NK-92 treated with Interleukin-12 subunit alpha and Interleukin-12 subunit beta, amount 100 ng/mL, for 24 hours (cell line): Measurements from ENCODE around the gene FAM149B1.
A peak's percentile ranks its signal among the peaks of the same experiment; 100 is the strongest.
"Not testable (repeated sequence)": the region's sequence is repeated elsewhere in the genome, so short reads cannot be mapped to it uniquely, and the experiment has no call there.

ENCODE experiments used
- DNase-seq: peaks from one replicate; lab custom pipeline; 2025; lab: John Stamatoyannopoulos, UW

Gene FAM149B1

DNA sequence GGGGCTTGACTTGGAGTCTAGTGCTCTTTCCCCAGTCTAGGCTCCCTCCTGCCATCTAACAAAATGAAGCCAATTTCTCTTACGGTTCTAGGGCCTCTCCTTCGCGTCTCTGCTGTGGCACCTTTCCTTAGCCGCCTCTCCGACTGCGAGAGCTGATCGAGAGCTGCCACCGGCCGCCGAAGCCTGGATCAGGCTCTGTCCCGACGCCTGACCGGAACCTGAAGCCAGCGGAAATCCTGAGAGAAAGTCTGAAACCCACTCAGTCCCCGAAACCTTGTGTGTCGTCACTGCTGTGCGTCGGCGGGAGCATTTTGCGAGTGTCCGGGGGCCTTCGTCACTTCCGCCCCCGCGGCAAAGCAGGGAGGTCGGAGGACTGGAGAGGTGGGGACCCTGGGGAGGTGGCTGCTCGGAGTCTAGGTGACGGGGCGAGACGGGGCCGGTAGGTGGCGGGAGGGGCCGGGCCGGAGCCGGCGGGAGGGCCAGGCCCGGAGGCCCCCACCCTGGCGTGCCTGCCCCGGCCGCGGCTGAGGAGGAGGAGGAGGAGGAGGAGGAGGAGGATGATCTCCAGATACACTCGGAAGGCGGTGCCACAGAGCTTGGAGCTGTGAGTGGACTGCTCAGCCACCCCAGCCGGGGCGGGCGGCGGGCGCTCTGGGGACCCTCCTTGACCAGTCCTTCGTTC is at the start of gene FAM149B1, which contains the start of gene ECD:
FAM149B1 (plus strand) TSS at position 337 of the 682 bp plus-strand sequence; CDS start at position 558, 221 bp downstream.
ECD (minus strand) TSS at position 226 of the 682 bp plus-strand sequence. CDS start 4,071 bp downstream, outside the sequence.
- DNase-seq = peak; percentile 82

- DNase-seq = no peak
Measured at GRCh38 chr10:73119457-73119856, 48.5 kb upstream of the FAM149B1 start.

DNA sequence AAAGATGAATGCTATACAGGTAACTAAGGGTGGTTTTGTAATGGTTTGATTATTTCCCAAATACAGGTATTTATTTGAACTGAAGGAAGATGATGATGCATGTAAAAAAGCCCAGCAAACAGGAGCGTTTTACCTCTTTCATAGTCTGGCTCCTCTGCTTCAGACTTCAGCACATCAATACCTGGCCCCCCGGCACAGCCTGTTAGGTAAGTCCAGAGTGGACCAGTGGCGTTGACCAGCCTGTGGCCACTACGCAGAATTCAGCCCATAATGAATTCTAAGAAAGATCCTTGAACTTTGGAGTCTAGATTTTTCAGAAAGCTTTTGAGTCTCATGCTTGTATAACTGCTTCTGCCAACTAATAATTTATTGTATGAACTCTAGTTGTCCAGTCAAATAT is 48.0 kb upstream of the FAM149B1 start:
- DNase-seq = no peak

DNA sequence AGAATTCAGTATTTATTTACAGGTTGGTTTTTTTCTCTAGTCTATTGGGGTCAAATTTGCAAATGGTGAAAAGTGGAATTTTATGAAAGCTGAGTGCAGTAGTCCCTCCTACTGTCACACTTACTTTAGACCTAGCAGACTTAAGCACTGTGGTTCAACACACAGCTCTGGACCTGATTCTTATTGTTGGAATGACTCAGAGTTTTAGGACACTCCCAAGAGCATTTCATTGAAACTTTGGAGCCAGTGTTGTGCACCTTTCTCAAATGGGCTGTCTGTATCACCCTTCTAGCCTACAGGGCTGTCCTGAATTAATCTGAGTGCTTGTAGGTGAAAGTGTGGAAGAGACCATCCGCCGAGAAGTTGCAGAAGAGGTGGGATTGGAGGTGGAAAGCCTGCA is 41.6 kb upstream of the FAM149B1 start:
- DNase-seq = no peak

DNA sequence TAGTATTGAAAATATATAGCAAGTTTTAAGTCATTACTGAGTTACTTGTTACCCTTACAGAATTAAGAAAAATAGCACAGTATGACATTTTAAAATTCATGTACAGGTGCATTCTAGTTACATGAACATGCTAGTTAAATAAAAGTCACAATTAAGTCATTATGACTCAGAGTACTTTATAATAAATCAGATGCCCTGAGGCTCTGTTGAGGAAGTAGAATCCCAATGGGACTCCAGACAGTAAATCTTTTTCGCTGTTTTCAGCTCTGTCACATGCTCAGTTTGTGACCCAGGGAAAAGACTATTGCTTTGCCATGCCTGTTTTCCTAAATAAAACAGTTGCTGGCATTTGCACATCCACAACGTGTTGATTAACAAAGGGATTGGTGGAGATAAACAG is 36.6 kb upstream of the FAM149B1 start:
- no peak for DNase-seq

- DNase-seq = no peak
Measured at GRCh38 chr10:73131913-73132686, 35.8 kb upstream of the FAM149B1 start.

DNA sequence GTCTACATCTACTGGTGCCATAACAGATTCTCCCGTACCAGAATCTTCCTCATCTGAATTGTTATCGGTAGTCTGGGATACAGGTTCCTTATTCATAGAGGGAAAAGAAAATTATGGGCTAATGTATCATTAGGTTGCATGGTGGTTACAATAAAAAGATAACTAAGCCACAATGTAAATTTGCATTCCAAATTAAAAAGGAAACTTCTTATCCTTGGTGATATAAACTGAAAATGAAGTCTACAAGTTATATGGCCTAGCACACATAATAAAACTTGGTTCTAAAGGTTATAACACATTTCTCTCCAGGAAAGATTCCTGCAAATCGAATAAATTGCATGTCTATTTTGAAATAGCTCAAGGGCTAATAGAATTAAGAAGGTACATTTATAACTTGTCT is 33.2 kb upstream of the FAM149B1 start:
- no peak for DNase-seq

DNA sequence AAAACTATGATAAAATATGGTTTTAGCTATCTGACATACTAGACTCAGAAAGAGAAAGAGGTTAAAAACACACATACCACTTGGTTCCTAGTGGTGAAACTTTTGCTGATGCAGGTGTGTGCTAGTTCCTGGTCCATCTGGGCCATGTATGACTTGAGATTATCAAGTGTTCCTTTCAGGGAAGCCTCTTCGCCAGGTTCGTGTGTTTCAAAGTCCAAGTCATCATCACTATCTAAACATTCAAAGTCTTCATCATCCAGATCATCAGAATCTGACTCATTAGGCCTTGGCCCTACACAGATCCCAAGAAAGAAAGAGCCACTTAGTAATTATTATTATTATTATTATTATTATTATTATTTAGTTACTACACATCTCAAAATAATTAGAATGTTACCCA is 31.3 kb upstream of the FAM149B1 start:
- DNase-seq = no peak

DNA sequence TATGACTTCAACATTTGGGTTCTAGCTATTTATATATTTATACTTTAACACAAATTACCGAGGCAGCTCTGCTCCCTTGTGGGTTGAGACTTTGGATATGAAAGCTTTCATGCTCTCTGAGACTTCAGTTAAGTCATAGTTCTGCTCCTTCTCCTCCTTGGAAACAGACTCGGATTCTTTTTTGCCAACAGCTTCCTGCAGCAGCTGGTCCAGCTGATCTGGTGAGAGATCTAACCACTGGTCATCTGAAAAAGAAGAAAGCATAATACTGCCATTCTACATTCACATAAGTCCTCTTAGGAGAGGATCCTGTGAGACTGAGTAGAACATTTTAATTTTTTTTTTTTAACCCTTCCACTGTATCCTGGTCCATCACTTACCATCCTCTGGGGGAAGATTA is 28.7 kb upstream of the FAM149B1 start:
- DNase-seq = no peak

- DNase-seq = no peak
Measured at GRCh38 chr10:73141603-73142002, 26.3 kb upstream of the FAM149B1 start.

DNA sequence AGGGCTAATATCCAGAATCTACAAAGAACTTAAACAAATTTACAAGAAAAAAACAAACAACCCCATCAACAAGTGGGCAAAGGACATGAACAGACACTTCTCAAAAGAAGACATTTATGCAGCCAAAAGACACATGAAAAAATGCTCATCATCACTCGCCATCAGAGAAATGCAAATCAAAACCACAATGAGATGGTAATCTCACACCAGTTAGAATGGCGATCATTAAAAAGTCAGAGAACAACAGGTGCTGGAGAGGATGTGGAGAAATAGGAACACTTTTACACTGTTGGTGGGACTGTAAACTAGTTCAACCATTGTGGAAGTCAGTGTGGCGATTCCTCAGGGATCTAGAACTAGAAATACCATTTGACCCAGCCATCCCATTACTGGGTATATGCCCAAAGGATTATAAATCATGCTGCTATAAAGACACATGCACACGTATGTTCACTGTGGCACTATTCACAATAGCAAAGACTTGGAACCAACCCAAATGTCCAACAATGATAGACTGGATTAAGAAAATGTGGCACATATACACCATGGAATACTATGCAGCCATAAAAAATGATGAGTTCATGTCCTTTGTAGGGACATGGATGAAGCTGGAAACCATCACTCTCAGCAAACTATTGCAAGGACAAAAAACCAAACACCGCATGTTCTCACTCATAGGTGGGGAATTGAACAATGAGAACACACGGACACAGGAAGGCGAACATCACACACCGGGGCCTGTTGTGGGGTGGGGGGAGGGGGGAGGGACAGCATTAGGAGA is 17.1 kb upstream of the FAM149B1 start:
- not testable (repeated sequence) for DNase-seq

GRCh38 chr10:73152009-73152408 is 15.9 kb upstream of the FAM149B1 start:
- DNase-seq = no peak

DNA sequence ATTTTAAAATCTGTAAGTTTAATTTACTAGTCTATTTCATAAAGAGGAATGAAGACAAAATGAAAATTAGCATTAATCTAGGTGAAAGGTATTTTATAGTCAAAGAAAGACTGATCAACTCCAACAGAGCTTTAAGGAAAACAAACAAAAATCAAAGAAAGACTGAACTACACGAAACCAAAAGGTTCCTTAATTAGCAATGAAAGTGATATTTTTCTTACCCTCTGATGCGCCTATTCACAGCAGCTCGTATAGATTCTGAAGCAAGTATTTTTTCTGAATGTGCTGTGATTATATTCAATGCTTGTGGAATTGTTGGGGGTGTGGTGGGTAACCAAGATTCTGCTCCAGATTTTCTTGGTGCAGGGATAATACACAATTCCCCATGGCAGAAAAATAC is 11.9 kb upstream of the FAM149B1 start:
- DNase-seq = no peak

- DNase-seq = peak; percentile 1
Measured at GRCh38 chr10:73159038-73159648, 8.8 kb upstream of the FAM149B1 start.

DNA sequence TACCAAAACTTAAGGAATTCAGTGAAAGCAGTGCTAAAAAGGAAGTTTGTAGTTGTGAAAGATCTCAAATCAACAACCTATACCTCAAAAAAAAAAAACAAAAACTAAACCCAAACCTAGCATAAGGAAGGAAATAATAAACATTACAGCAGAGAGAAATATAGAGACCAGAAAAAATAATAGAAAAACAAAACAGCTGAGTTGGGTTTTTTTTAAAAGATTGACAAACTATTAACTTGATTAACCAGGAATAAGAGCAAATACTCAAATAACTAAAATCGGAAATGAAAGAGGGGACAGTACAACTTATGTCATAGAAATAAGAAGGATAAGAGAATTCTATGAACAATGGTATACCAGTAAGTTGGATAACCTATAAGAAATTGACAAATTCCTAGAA is 6.8 kb upstream of the FAM149B1 start:
- no peak for DNase-seq

DNA sequence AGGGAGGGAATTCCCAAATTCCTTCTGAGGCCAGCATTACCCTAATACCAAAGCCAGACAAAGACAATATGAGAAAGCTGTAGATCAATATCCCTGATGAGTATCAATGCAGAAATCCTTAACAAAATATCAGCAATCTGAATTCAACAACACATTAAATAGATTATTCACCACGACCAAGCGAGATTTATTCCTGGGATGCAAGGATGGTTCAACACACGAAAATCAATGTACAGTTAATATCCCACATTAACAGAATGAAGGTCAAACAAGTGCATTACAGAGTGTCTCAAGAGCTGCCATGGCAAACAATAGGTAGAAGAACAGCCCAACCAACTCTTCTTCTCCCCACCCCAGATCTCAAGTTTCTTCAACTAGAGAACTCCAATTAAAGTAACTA is 6.3 kb upstream of the FAM149B1 start:
- no peak for DNase-seq

DNA sequence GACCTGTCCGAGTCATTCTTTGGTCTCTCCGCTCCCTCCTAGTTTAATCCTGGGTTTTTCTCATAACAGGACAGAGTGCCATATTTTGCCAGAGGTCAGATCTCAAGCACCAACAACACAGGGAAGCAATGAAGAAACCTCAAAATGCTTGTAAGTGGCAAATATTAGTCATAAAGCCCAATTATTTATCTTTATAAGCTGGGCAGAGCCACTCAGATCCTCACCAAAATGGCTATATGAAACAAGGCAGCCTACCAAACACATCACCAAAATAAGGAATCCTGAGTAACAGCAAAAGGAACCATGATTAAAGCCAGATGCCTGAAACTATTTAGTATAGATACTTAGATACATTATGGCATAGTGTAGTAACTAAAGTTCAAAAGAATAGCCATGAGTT is 4.8 kb upstream of the FAM149B1 start:
- no peak for DNase-seq

DNA sequence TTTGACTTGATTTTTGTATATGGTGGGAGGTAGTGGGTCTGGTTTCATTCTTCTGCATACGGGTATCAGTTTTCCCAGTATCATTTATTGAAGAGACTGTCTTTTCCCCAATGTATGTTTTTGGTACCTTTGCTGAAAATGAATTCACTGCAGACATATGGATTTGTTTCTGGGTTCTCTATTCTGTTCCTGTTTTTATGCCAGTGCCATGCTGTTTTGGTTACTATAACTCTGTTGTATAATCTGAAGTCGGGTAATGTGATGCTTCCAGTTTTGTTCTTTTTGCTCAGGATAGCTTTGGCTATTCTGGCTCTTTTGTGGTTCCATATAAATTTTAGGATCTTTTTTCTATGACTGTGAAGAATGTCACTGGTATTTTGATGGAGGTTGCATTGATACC is 947 bp upstream of the FAM149B1 start:
- DNase-seq = no peak

GRCh38 chr10:73167458-73167782 is 499 bp upstream of the FAM149B1 start:
- no peak for DNase-seq

DNA sequence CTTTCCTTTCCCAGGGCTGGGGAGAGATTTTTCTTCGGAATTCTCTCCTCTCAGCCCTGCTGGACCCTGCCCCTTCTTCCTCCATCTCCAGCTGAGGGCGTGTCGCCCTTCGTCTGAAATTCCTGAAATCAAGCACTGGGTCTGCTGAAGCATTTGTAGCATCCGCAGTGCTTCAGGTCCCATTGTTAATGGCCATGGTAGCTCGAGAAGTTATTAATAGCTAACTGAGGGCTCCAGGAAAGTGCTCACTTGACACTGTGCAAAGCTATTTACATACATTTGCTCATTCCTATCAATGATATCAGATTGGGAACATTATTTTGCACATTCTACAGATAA is 515 bp downstream of the FAM149B1 start:
- no peak for DNase-seq

DNA sequence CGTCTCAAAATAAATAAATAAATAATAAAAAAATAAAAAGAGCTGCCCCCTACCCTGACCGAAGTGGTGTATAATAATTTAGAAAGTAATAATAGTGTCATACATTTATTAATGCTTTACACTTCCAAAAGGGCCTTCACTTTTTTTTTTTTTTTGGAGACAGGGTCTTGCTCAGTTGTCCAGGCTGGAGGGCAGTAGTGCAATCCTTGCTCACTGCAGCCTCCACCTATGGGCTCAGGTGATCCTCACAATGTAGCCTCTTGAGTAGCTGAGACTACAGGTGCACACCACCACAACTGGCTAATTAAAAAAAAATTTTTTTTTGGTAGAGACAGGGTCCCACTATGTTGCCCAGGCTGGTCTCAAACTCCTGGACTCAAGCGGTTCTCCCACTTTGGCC is 1.4 kb downstream of the FAM149B1 start:
- no peak for DNase-seq

GRCh38 chr10:73172867-73173266 is 4.9 kb downstream of the FAM149B1 start:
- DNase-seq = no peak
